ENCODE results near the gene BLTP3B.

Gene BLTP3B

GRCh38 chr12:100120355-100120754, 22.3 kb downstream of the BLTP3B start:
- DNase-seq (ENCODE audit: low read depth in 2 of 2) = no peak

GRCh38 chr12:100115291-100115690, 27.4 kb downstream of the BLTP3B start:
- no peak for DNase-seq (ENCODE audit: low read depth in 2 of 2)

- DNase-seq (ENCODE audit: low read depth in 2 of 2) = peak; percentile 54 to 68
These were observed 28.1 kb downstream of the BLTP3B start for GRCh38 chr12:100114574-100114973.

- DNase-seq (ENCODE audit: low read depth in 2 of 2) = no peak
These were observed 32.4 kb downstream of the BLTP3B start for GRCh38 chr12:100110276-100110675.

GRCh38 chr12:100106861-100107260, 35.8 kb downstream of the BLTP3B start:
- no peak for DNase-seq (ENCODE audit: low read depth in 2 of 2)

- no peak for DNase-seq (ENCODE audit: low read depth in 2 of 2)
These were observed 37.0 kb downstream of the BLTP3B start for GRCh38 chr12:100105661-100106060.

- DNase-seq (ENCODE audit: low read depth in 2 of 2) = no peak
These were observed 41.7 kb downstream of the BLTP3B start for GRCh38 chr12:100101000-100101399.

Data from fibroblast of skin of left biceps (primary cell).